PC-3 (cell line): ENCODE results near the gene NDUFS7. TPM values are rescaled to one million over a fixed set of nuclear protein-coding genes. Genes with fewer than 3 reads are reported as not detected.

Experiments used
- ATAC-seq: fragments of 200-7000 bp; cut with Tn5 transposase; 2 replicates; pipeline ENCODE4 v1.9.1; 2020; ENCODE audit warnings: mild to moderate bottlenecking, moderate library complexity
- BruUV-seq: library from RNA; stranded (reverse); fragments of 400-500 nt; replicated peaks from 2 replicates; lab custom pipeline; 2021; lab: Mats Ljungman, UMichigan
- CTCF ChIA-PET: fragments of 300-600 bp; sonication (Branson Sonifier 250); formaldehyde crosslinking; loops from one replicate; lab custom pipeline; 2022; ENCODE audit warnings: antibody characterized with exemption; lab: Charles Lee
- POLR2A ChIA-PET: fragments of 300-600 bp; sonication (Branson Sonifier 250); formaldehyde crosslinking; loops from one replicate; lab custom pipeline; 2022; ENCODE audit warnings: antibody characterized with exemption; ENCODE audit not compliant: unreplicated experiment; lab: Charles Lee
- DNase-seq: peaks from one replicate; pipeline ENCODE4 v3.0.0-alpha.2; 2015
- H2AFZ ChIP-seq: fragments of 300-600 bp; sonication (generic); 2 replicates; pipeline ENCODE4 v1.6.0; 2016; ENCODE audit warnings: antibody characterized with exemption, low read length
- H3F3A ChIP-seq: fragments of 300-600 bp; sonication (generic); one replicate; pipeline ENCODE4 v1.6.0; 2017; ENCODE audit warnings: antibody characterized with exemption, low read length, control low read depth, mild to moderate bottlenecking; ENCODE audit not compliant: unreplicated experiment
- H3K27ac ChIP-seq: fragments of 300-600 bp; sonication (generic); 2 replicates; pipeline ENCODE4 v1.5.1; 2016; ENCODE audit warnings: mild to moderate bottlenecking, low read length
- H3K27me3 ChIP-seq: fragments of 300-600 bp; sonication (generic); 2 replicates; pipeline ENCODE4 v1.6.1; 2016; ENCODE audit warnings: low read length, mixed read lengths
- H3K36me3 ChIP-seq: fragments of 300-600 bp; sonication (generic); 2 replicates; pipeline ENCODE4 v1.6.1; 2016; ENCODE audit warnings: low read depth, mixed run types, low read length, mixed read lengths
- H3K4me1 ChIP-seq: fragments of 300-600 bp; sonication (generic); 2 replicates; pipeline ENCODE4 v1.5.1; 2016; ENCODE audit warnings: low read length; ENCODE audit not compliant: insufficient read depth
- H3K4me2 ChIP-seq: fragments of 300-600 bp; sonication (generic); 2 replicates; pipeline ENCODE4 v1.6.0; 2016; ENCODE audit warnings: low read length
- H3K4me3 ChIP-seq: fragments of 300-600 bp; sonication (generic); 2 replicates; pipeline ENCODE4 v1.5.1; 2016; ENCODE audit warnings: mild to moderate bottlenecking, low read length, mixed read lengths
- H3K79me2 ChIP-seq: fragments of 300-600 bp; sonication (generic); 2 replicates; pipeline ENCODE4 v1.6.1; 2017; ENCODE audit warnings: low read length, mixed read lengths
- H3K9ac ChIP-seq: fragments of 300-600 bp; sonication (generic); 2 replicates; pipeline ENCODE4 v1.6.0; 2016; ENCODE audit warnings: mild to moderate bottlenecking, low read length
- H3K9me2 ChIP-seq: fragments of 300-600 bp; sonication (generic); replicated peaks from 2 replicates; pipeline ENCODE4 v1.6.1; 2016; ENCODE audit warnings: mixed run types, low read length, mixed read lengths
- H3K9me3 ChIP-seq: fragments of 300-600 bp; sonication (generic); 2 replicates; pipeline ENCODE4 v1.6.1; 2016; ENCODE audit warnings: low read length, mixed read lengths
- H4K20me1 ChIP-seq: fragments of 300-600 bp; sonication (generic); 2 replicates; pipeline ENCODE4 v1.6.1; 2016; ENCODE audit warnings: low read length, mixed read lengths
- EZH2 ChIP-seq: fragments of 300-600 bp; sonication (generic); IDR thresholded peaks from one replicate; pipeline ENCODE4 v1.6.1; 2017; ENCODE audit warnings: antibody characterized with exemption, mild to moderate bottlenecking, low read length; ENCODE audit not compliant: unreplicated experiment
- EZH2phosphoT487 ChIP-seq: fragments of 300-600 bp; sonication (generic); IDR thresholded peaks from 2 replicates; pipeline ENCODE4 v1.6.1; 2018; ENCODE audit warnings: mild to moderate bottlenecking, antibody characterized with exemption, low read length, borderline replicate concordance
- intact Hi-C: fragments of 100-400 bp; cut with micrococcal nuclease; formaldehyde crosslinking; loops from 2 replicates; pipeline ENCODE4 v1.9.0; 2023
- total RNA-seq: library from RNA; depleted of rRNA; stranded (reverse); fragments of >200 nt; gene quantifications from 2 replicates; pipeline ENCODE4 v1.2.3, GENCODE V29; 2014
- TF ChIP-seq, protein P1 (sequence below): fragments of 300-600 bp; sonication (generic); conservative IDR thresholded peaks from 2 replicates; pipeline ENCODE4 v1.5.1; 2017; ENCODE audit warnings: antibody characterized with exemption, low read depth, mild to moderate bottlenecking, low read length

NDUFS7 gene
- total RNA-seq, 1 experiment from 2014 or later = 111 TPM

- no TSS peak for BruUV-seq
- Histone ChIP-seq H3K79me2 (peaks cover 44% of the 10 kb centered on the region), H3K4me3 (no peak overlapping the region), H3K9me2 (no peaks in the 10 kb centered on the region), H3K4me2 (no peak overlapping the region), H3K27me3 (no peaks in the 10 kb centered on the region), H4K20me1 (peaks cover 16% of the 10 kb centered on the region; the same call in 1 of the 2 replicates), H3F3A (no peaks in the 10 kb centered on the region), H3K4me1 (peaks cover 4% of the 10 kb centered on the region), H3K9ac (no peak overlapping the region), H3K36me3 (peaks cover 32% of the 10 kb centered on the region; the same call in 1 of the 2 replicates), H3K27ac (no peak overlapping the region), H2AFZ (no peak overlapping the region), H3K9me3 (no peaks in the 10 kb centered on the region)
- ATAC-seq (no peak), DNase-seq (no peak)
- intact Hi-C loops = no loop called here
- ChIA-PET POLR2A (no interaction called here), CTCF (no interaction called here)
- TF ChIP-seq, protein P1, sequence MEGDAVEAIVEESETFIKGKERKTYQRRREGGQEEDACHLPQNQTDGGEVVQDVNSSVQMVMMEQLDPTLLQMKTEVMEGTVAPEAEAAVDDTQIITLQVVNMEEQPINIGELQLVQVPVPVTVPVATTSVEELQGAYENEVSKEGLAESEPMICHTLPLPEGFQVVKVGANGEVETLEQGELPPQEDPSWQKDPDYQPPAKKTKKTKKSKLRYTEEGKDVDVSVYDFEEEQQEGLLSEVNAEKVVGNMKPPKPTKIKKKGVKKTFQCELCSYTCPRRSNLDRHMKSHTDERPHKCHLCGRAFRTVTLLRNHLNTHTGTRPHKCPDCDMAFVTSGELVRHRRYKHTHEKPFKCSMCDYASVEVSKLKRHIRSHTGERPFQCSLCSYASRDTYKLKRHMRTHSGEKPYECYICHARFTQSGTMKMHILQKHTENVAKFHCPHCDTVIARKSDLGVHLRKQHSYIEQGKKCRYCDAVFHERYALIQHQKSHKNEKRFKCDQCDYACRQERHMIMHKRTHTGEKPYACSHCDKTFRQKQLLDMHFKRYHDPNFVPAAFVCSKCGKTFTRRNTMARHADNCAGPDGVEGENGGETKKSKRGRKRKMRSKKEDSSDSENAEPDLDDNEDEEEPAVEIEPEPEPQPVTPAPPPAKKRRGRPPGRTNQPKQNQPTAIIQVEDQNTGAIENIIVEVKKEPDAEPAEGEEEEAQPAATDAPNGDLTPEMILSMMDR = no peak
- TF ChIP-seq EZH2 (no peak), EZH2phosphoT487 (no peak)
These were observed 37.7 kb downstream of the NDUFS7 start for GRCh38 chr19:1421218-1421957.

GRCh38 chr19:1421958-1422305 is 38.2 kb downstream of the NDUFS7 start:
- Histone ChIP-seq H3K9me3 (no peaks in the 10 kb centered on the region), H3F3A (no peaks in the 10 kb centered on the region), H2AFZ (no peak overlapping the region), H3K27me3 (no peaks in the 10 kb centered on the region), H3K9me2 (no peaks in the 10 kb centered on the region), H3K9ac (no peak overlapping the region), H3K4me3 (no peak overlapping the region), H4K20me1 (0 out of 2 replicates have a peak, but pooled peaks cover 12% of the 10 kb centered on the region), H3K79me2 (peaks cover 39% of the 10 kb centered on the region), H3K27ac (no peak overlapping the region), H3K36me3 (peaks cover 34% of the 10 kb centered on the region; the same call in 1 of the 2 replicates), H3K4me1 (no peaks in the 10 kb centered on the region), H3K4me2 (no peak overlapping the region)
- ChIA-PET CTCF (no interaction called here), POLR2A (no interaction called here)
- no peak for DNase-seq
- intact Hi-C loops = no loop called here
- no peak for TF ChIP-seq EZH2phosphoT487
- TF ChIP-seq, protein P1 = no peak
- no peak for TF ChIP-seq EZH2
- no peak for ATAC-seq
- no TSS peak for BruUV-seq

- no peaks in the 10 kb centered on the region for H3K9me2 ChIP-seq
These were observed 38.7 kb downstream of the NDUFS7 start for GRCh38 chr19:1422360-1422759.

More at GRCh38 chr19:1422360-1422759, 38.7 kb downstream of the NDUFS7 start:
- no peak overlapping the region for H3K4me2 ChIP-seq
- DNase-seq (no peak), ATAC-seq (no peak)
- no TSS peak for BruUV-seq
- H3K36me3 ChIP-seq = peaks cover 34% of the 10 kb centered on the region; the same call in 1 of the 2 replicates
- no peak overlapping the region for H3K4me3 ChIP-seq
- H4K20me1 ChIP-seq = 0 out of 2 replicates have a peak, but pooled peaks cover 8% of the 10 kb centered on the region
- no peaks in the 10 kb centered on the region for H3K9me3 ChIP-seq
- no peak overlapping the region for H3K9ac ChIP-seq
- intact Hi-C loops = no loop called here
- ChIA-PET CTCF (no interaction called here), POLR2A (no interaction called here)
- no peaks in the 10 kb centered on the region for H3F3A ChIP-seq
- no peak overlapping the region for H2AFZ ChIP-seq
- no peaks in the 10 kb centered on the region for H3K4me1 ChIP-seq
- no peaks in the 10 kb centered on the region for H3K27me3 ChIP-seq
- H3K79me2 ChIP-seq = peaks cover 35% of the 10 kb centered on the region
- H3K27ac ChIP-seq = no peak overlapping the region
- TF ChIP-seq, protein P1 = no peak
- TF ChIP-seq EZH2 = no peak
- no peak for TF ChIP-seq EZH2phosphoT487
